Endothelial cell of umbilical vein (primary cell): Measurements from ENCODE around the gene MCM8.

Experiments
- CTCF ChIP-seq, 2 donors: IDR thresholded peaks; 1 replicate in 1 of 2; 2 replicates in 1 of 2; pipeline ENCODE4 v1.5.1; 2011; ENCODE audit warnings: low read length in 2 of 2, mild to moderate bottlenecking in 2 of 2, moderate library complexity in 2 of 2, control low read depth in 1 of 2, inconsistent platforms in 1 of 2, low read depth in 1 of 2; ENCODE audit not compliant: insufficient read depth in 1 of 2; ENCODE audit errors: extremely low read depth in 1 of 2
- JUN ChIP-seq: IDR thresholded peaks from 2 replicates; pipeline ENCODE4 v1.6.1; 2011; ENCODE audit warnings: borderline replicate concordance, low read depth; ENCODE audit not compliant: insufficient read length, insufficient read depth

DNA sequence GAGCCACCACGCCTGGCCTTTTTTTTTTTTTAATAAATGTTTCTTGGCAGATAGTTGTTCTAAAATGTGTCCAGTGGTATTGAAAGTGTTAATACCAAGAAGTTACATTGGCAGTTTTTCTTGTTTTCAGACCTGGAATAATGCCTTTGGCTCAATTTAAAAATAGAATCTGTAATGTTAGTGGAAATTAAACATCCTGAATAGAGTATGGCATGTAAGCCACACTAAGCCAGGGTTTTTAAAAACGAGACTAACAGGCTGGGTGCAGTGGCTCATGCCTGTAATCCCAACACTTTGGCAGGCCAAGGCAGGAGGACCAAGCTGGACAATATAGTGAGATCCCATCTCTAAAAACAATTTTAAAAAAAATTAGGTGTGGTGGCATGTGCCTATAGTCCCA is 25.3 kb downstream of the MCM8 start:
- no peak for TF ChIP-seq JUN
- no peak for TF ChIP-seq CTCF (IDR thresholded peaks at IDR 0.05; ENCODE audit: extremely low read depth in 1 of 2, insufficient read depth in 1 of 2, low read depth in 1 of 2, low read length in 2 of 2)
